OCI-LY3 (cell line): ENCODE results near the gene IVNS1ABP.
"Not testable (repeated sequence)": the region's sequence is repeated elsewhere in the genome, so short reads cannot be mapped to it uniquely, and the experiment has no call there.

Source experiments
- EZH2phosphoT487 ChIP-seq: fragments of 200-600 bp; shearing (Covaris generic); IDR thresholded peaks from 2 replicates; pipeline ENCODE4 v1.6.1; 2018; ENCODE audit warnings: antibody characterized with exemption, mixed run types, low read depth
- TF ChIP-seq, protein P1 (sequence below): fragments of 200-600, 300-600 bp; sonication (generic); IDR thresholded peaks from 2 replicates; pipeline ENCODE4 v1.5.1; 2014; ENCODE audit warnings: antibody characterized with exemption, low read length, low read depth

DNA sequence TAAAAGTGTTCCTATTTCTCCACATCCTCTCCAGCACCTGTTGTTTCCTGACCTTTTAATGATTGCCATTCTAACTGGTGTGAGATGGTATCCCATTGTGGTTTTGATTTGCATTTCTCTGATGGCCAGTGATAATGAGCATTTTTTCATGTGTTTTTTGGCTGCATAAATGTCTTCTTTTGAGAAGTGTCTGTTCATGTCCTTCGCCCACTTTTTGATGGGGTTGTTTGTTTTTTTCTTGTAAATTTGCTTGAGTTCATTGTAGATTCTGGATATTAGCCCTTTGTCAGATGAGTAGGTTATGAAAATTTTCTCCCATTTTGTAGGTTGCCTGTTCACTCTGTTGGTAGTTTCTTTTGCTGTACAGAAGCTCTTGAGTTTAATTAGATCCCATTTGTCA, 64.6 kb downstream of the IVNS1ABP start:
- TF ChIP-seq, protein P1, sequence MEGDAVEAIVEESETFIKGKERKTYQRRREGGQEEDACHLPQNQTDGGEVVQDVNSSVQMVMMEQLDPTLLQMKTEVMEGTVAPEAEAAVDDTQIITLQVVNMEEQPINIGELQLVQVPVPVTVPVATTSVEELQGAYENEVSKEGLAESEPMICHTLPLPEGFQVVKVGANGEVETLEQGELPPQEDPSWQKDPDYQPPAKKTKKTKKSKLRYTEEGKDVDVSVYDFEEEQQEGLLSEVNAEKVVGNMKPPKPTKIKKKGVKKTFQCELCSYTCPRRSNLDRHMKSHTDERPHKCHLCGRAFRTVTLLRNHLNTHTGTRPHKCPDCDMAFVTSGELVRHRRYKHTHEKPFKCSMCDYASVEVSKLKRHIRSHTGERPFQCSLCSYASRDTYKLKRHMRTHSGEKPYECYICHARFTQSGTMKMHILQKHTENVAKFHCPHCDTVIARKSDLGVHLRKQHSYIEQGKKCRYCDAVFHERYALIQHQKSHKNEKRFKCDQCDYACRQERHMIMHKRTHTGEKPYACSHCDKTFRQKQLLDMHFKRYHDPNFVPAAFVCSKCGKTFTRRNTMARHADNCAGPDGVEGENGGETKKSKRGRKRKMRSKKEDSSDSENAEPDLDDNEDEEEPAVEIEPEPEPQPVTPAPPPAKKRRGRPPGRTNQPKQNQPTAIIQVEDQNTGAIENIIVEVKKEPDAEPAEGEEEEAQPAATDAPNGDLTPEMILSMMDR: not testable (repeated sequence)
- TF ChIP-seq EZH2phosphoT487: not testable (repeated sequence)
